HL-60 (cell line): ENCODE data around the gene ROR2.

Source experiments
- GABPA ChIP-seq: IDR thresholded peaks from 2 replicates; pipeline ENCODE4 v1.6.1; 2012; ENCODE audit warnings: low read depth
- POLR2AphosphoS5 ChIP-seq: IDR thresholded peaks from 2 replicates; pipeline ENCODE4 v1.6.1; 2012; ENCODE audit warnings: low read depth
- SPI1 ChIP-seq: IDR thresholded peaks from 2 replicates; pipeline ENCODE4 v1.6.1; 2012; ENCODE audit warnings: low read depth, mild to moderate bottlenecking, borderline replicate concordance
- TF ChIP-seq, protein P1 (sequence below): IDR thresholded peaks from one replicate; pipeline ENCODE4 v1.5.1; 2011; ENCODE audit warnings: low read length, control low read depth, inconsistent platforms; ENCODE audit not compliant: insufficient read depth
- TF ChIP-seq, protein P2 (sequence below): IDR thresholded peaks from 2 replicates; pipeline ENCODE4 v1.6.1; 2012; ENCODE audit warnings: low read depth; ENCODE audit not compliant: insufficient replicate concordance

DNA sequence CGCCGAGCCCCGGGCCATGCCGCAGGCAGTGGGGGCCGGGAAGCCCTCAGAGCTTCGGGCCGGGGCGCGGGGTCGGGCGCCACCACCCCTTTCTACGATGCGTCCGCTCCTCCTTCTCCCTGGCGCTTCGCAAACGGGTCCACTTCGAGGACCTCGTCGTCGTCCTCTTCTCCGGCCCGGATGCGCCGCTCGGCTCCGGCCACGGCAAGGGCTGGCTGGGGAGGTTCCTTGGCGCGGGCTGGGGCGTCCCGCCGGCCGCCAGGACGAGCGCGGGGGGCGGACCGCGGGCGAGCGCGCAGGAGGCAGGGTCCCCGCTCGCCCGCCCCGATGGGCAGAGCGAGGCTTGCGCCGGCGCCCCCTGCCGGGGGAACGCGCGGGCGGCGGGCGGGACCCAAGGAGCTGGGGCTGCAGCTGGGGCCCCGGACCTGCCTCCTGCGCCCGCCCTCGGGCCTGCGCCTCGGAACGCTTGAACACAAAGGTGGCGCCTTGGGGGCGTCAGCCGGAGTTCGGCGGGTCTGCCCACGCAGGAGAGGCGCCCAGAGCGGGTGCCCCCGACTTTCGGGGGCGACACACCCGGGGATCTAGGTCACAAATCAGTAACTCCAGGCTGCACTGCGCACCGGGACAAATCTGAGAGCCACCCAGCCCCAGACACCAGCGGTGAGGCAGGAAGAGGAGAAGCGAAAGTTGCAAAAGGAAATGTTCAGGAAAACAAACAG, at the start of gene ROR2:
- TF ChIP-seq, protein P1, sequence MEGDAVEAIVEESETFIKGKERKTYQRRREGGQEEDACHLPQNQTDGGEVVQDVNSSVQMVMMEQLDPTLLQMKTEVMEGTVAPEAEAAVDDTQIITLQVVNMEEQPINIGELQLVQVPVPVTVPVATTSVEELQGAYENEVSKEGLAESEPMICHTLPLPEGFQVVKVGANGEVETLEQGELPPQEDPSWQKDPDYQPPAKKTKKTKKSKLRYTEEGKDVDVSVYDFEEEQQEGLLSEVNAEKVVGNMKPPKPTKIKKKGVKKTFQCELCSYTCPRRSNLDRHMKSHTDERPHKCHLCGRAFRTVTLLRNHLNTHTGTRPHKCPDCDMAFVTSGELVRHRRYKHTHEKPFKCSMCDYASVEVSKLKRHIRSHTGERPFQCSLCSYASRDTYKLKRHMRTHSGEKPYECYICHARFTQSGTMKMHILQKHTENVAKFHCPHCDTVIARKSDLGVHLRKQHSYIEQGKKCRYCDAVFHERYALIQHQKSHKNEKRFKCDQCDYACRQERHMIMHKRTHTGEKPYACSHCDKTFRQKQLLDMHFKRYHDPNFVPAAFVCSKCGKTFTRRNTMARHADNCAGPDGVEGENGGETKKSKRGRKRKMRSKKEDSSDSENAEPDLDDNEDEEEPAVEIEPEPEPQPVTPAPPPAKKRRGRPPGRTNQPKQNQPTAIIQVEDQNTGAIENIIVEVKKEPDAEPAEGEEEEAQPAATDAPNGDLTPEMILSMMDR, result no peak
- TF ChIP-seq GABPA (no peak), POLR2AphosphoS5 (no peak), SPI1 (no peak)
- TF ChIP-seq, protein P2, sequence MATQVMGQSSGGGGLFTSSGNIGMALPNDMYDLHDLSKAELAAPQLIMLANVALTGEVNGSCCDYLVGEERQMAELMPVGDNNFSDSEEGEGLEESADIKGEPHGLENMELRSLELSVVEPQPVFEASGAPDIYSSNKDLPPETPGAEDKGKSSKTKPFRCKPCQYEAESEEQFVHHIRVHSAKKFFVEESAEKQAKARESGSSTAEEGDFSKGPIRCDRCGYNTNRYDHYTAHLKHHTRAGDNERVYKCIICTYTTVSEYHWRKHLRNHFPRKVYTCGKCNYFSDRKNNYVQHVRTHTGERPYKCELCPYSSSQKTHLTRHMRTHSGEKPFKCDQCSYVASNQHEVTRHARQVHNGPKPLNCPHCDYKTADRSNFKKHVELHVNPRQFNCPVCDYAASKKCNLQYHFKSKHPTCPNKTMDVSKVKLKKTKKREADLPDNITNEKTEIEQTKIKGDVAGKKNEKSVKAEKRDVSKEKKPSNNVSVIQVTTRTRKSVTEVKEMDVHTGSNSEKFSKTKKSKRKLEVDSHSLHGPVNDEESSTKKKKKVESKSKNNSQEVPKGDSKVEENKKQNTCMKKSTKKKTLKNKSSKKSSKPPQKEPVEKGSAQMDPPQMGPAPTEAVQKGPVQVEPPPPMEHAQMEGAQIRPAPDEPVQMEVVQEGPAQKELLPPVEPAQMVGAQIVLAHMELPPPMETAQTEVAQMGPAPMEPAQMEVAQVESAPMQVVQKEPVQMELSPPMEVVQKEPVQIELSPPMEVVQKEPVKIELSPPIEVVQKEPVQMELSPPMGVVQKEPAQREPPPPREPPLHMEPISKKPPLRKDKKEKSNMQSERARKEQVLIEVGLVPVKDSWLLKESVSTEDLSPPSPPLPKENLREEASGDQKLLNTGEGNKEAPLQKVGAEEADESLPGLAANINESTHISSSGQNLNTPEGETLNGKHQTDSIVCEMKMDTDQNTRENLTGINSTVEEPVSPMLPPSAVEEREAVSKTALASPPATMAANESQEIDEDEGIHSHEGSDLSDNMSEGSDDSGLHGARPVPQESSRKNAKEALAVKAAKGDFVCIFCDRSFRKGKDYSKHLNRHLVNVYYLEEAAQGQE, result no peak
